IgD-negative memory B cell (primary cell): Measurements from ENCODE around the gene NRARP. TPM values are rescaled to one million over a fixed set of nuclear protein-coding genes. Genes with fewer than 3 reads are reported as not detected.
"Not testable (repeated sequence)": the region's sequence is repeated elsewhere in the genome, so short reads cannot be mapped to it uniquely, and the experiment has no call there.

Experiments used
- H3K27ac Mint-ChIP-seq, 3 donors: one replicate each; pipeline ENCODE4 v1.8.0; 2020 to 2022; ENCODE audit warnings: mild to moderate bottlenecking in 3 of 3, mixed read lengths in 3 of 3, moderate library complexity in 1 of 3
- H3K27me3 Mint-ChIP-seq: one replicate; pipeline ENCODE4 v1.8.0; 2021; ENCODE audit warnings: mixed read lengths
- H3K36me3 Mint-ChIP-seq: one replicate; pipeline ENCODE4 v1.8.0; 2020; ENCODE audit warnings: mild to moderate bottlenecking, mixed read lengths
- H3K4me1 Mint-ChIP-seq, 3 donors: one replicate each; pipeline ENCODE4 v1.8.0; 2020 to 2022; ENCODE audit warnings: mixed read lengths in 3 of 3, mild to moderate bottlenecking in 1 of 3
- H3K4me3 Mint-ChIP-seq, 4 donors: one replicate each; pipeline ENCODE4 v1.8.0; 2020 to 2022; ENCODE audit warnings: mild to moderate bottlenecking in 4 of 4, mixed read lengths in 4 of 4, moderate library complexity in 3 of 4
- H3K9me3 Mint-ChIP-seq, 3 donors: one replicate each; pipeline ENCODE4 v1.8.0; 2020 to 2021; ENCODE audit warnings: mixed read lengths in 3 of 3, mild to moderate bottlenecking in 1 of 3
- polyA plus RNA-seq: library from polyadenylated mRNA; unstranded; fragments of 300-500 nt; fragmentation: Illumina TruSeq; gene quantifications from one replicate; pipeline ENCODE4 v1.2.3, GENCODE V29; 2021

NRARP gene
- polyA plus RNA-seq, 1 donor from 2014 or later: not detected

- no peaks in the 10 kb centered on the region for H3K36me3 Mint-ChIP-seq
- H3K27me3 Mint-ChIP-seq: no peaks in the 10 kb centered on the region
- no peaks in the 10 kb centered on the region for H3K9me3 Mint-ChIP-seq
- no peak overlapping the region for H3K27ac Mint-ChIP-seq
- H3K4me1 Mint-ChIP-seq: peaks cover 7 to 15% (median 9%) of the 10 kb centered on the region in 3 donors
- no peak overlapping the region for H3K4me3 Mint-ChIP-seq
Measured at GRCh38 chr9:137262909-137263285, 39.2 kb downstream of the NRARP start.

GRCh38 chr9:137262173-137262908, 39.7 kb downstream of the NRARP start:
- Mint-ChIP-seq H3K4me3 (peak overlapping the region in 1 of 4 donors; percentile 50), H3K27ac (peak overlapping the region in 1 of 3 donors; percentile 14)
- H3K27me3 Mint-ChIP-seq, H3K9me3 Mint-ChIP-seq, H3K36me3 Mint-ChIP-seq, H3K4me1 Mint-ChIP-seq: not testable (repeated sequence)

GRCh38 chr9:137256856-137257255, 45.2 kb downstream of the NRARP start:
- no peak overlapping the region for H3K27ac Mint-ChIP-seq
- no peaks in the 10 kb centered on the region for H3K9me3 Mint-ChIP-seq
- no peaks in the 10 kb centered on the region for H3K27me3 Mint-ChIP-seq
- H3K36me3 Mint-ChIP-seq: peaks cover 1% of the 10 kb centered on the region
- H3K4me1 Mint-ChIP-seq: peaks cover 4 to 16% (median 9%) of the 10 kb centered on the region in 3 donors
- H3K4me3 Mint-ChIP-seq: peak overlapping the region; percentile 84 to 96 (median 90)

- H3K27ac Mint-ChIP-seq: peak overlapping the region in 1 of 3 donors; percentile 13
- peak overlapping the region; percentile 89 to 96 (median 92) for H3K4me3 Mint-ChIP-seq
- peaks cover 0 to 16% (median 5%) of the 10 kb centered on the region in 3 donors for H3K4me1 Mint-ChIP-seq
- H3K9me3 Mint-ChIP-seq: no peaks in the 10 kb centered on the region
- H3K36me3 Mint-ChIP-seq: peaks cover 1% of the 10 kb centered on the region
- H3K27me3 Mint-ChIP-seq: no peaks in the 10 kb centered on the region
Measured at GRCh38 chr9:137256362-137256761, 45.7 kb downstream of the NRARP start.

- H3K27ac Mint-ChIP-seq: peak overlapping the region; percentile 13 to 92 (median 89)
- H3K4me3 Mint-ChIP-seq: peak overlapping the region; percentile 89 to 96 (median 92)
- H3K27me3 Mint-ChIP-seq: no peaks in the 10 kb centered on the region
- H3K4me1 Mint-ChIP-seq: peaks cover 0 to 16% (median 5%) of the 10 kb centered on the region in 3 donors
- H3K9me3 Mint-ChIP-seq: no peaks in the 10 kb centered on the region
- peaks cover 1% of the 10 kb centered on the region for H3K36me3 Mint-ChIP-seq
Measured at GRCh38 chr9:137255448-137256114, 46.5 kb downstream of the NRARP start.

GRCh38 chr9:137254624-137255447, 47.2 kb downstream of the NRARP start, which contains the start of gene NELFB:
NELFB (plus strand) TSS chr9:137255327.
- Mint-ChIP-seq H3K36me3 (peaks cover 1% of the 10 kb centered on the region), H3K9me3 (no peaks in the 10 kb centered on the region), H3K27me3 (no peaks in the 10 kb centered on the region), H3K27ac (peak within 1 kb of the TSS; percentile 13 to 92 (median 89)), H3K4me3 (peak within 1 kb of the TSS; percentile 89 to 97 (median 93)), H3K4me1 (peaks cover 0 to 16% (median 5%) of the 10 kb centered on the region in 3 donors)

- peak overlapping the region; percentile 78 to 97 (median 86) for H3K4me3 Mint-ChIP-seq
- H3K4me1 Mint-ChIP-seq: peaks cover 0 to 16% (median 5%) of the 10 kb centered on the region in 3 donors
- peaks cover 1% of the 10 kb centered on the region for H3K36me3 Mint-ChIP-seq
- H3K9me3 Mint-ChIP-seq: no peaks in the 10 kb centered on the region
- no peaks in the 10 kb centered on the region for H3K27me3 Mint-ChIP-seq
- peak overlapping the region in 2 of 3 donors; percentile 33 to 88 for H3K27ac Mint-ChIP-seq
Measured at GRCh38 chr9:137253717-137254623, 48.1 kb downstream of the NRARP start.

GRCh38 chr9:137252555-137253506, 49.2 kb downstream of the NRARP start:
- H3K4me3 Mint-ChIP-seq: peak overlapping the region in 3 of 4 donors; percentile 65 to 97 (median 79)
- H3K4me1 Mint-ChIP-seq: peaks cover 0 to 16% (median 5%) of the 10 kb centered on the region in 3 donors
- H3K9me3 Mint-ChIP-seq: no peaks in the 10 kb centered on the region
- H3K27me3 Mint-ChIP-seq: no peaks in the 10 kb centered on the region
- H3K36me3 Mint-ChIP-seq: peaks cover 1% of the 10 kb centered on the region
- peak overlapping the region in 1 of 3 donors; percentile 88 for H3K27ac Mint-ChIP-seq

- Mint-ChIP-seq H3K27ac (no peak overlapping the region), H3K4me1 (peaks cover 0 to 12% (median 5%) of the 10 kb centered on the region in 3 donors), H3K36me3 (no peaks in the 10 kb centered on the region), H3K9me3 (no peaks in the 10 kb centered on the region), H3K27me3 (no peaks in the 10 kb centered on the region), H3K4me3 (no peak overlapping the region)
Measured at GRCh38 chr9:137251490-137252268, 50.4 kb downstream of the NRARP start.

GRCh38 chr9:137251194-137251461, 50.9 kb downstream of the NRARP start, which contains the start of gene STPG3:
STPG3 (plus strand) TSS chr9:137251286; CDS start chr9:137251287, 1 bp downstream.
- Mint-ChIP-seq H3K27me3 (no peaks in the 10 kb centered on the region), H3K4me1 (peaks cover 0 to 7% (median 5%) of the 10 kb centered on the region in 3 donors), H3K4me3 (peak within 1 kb of the TSS in 1 of 4 donors; percentile 43), H3K36me3 (no peaks in the 10 kb centered on the region), H3K9me3 (no peaks in the 10 kb centered on the region), H3K27ac (peak within 1 kb of the TSS in 1 of 3 donors; percentile 74)

- peak overlapping the region in 1 of 4 donors; percentile 43 for H3K4me3 Mint-ChIP-seq
- H3K4me1 Mint-ChIP-seq: peaks cover 0 to 6% (median 5%) of the 10 kb centered on the region in 3 donors
- H3K9me3 Mint-ChIP-seq: no peaks in the 10 kb centered on the region
- H3K27me3 Mint-ChIP-seq: no peaks in the 10 kb centered on the region
- H3K36me3 Mint-ChIP-seq: no peaks in the 10 kb centered on the region
- H3K27ac Mint-ChIP-seq: peak overlapping the region in 1 of 3 donors; percentile 74
Measured at GRCh38 chr9:137250329-137251193, 51.5 kb downstream of the NRARP start.
